IMR-90 (cell line): Measurements from ENCODE around the gene UFC1. TPM values are rescaled to one million over a fixed set of nuclear protein-coding genes. Genes with fewer than 3 reads are reported as not detected.

Experiments
- ATAC-seq: fragments of 200-7000 bp; cut with Tn5 transposase; 2 replicates; pipeline ENCODE4 v1.9.1; 2020; ENCODE audit warnings: low read depth, mild to moderate bottlenecking, moderate library complexity
- BruUV-seq: library from RNA; stranded (reverse); fragments of 400-500 nt; replicated peaks from 2 replicates; lab custom pipeline; 2021; lab: Mats Ljungman, UMichigan
- CTCF ChIA-PET: fragments of 300-600 bp; formaldehyde crosslinking; extraction: SDS; loops from one replicate; lab custom pipeline; 2021; ENCODE audit warnings: antibody characterized with exemption; lab: Yijun Ruan, JAX
- POLR2A ChIA-PET: fragments of 300-600 bp; sonication (Branson Sonifier 250); formaldehyde crosslinking; loops from one replicate; lab custom pipeline; 2022; ENCODE audit warnings: antibody characterized with exemption; ENCODE audit not compliant: unreplicated experiment; lab: Charles Lee
- DNase-seq: peaks from one replicate; pipeline ENCODE4 v3.0.0; 2013
- H2AFZ ChIP-seq: replicated peaks from 2 replicates; pipeline ENCODE3; 2013; ENCODE audit warnings: low read length, mild to moderate bottlenecking; ENCODE audit not compliant: poor library complexity
- H2AK5ac ChIP-seq: 2 replicates; pipeline ENCODE4 v1.6.1; 2013; ENCODE audit warnings: low read depth, low read length, inconsistent platforms
- H2AK9ac ChIP-seq: replicated peaks from 2 replicates; pipeline ENCODE3; 2013; ENCODE audit warnings: mild to moderate bottlenecking, low read depth, low read length, moderate library complexity; ENCODE audit not compliant: poor library complexity
- H2BK120ac ChIP-seq: 2 replicates; pipeline ENCODE4 v1.6.1; 2013; ENCODE audit warnings: low read depth, low read length, inconsistent platforms
- H2BK15ac ChIP-seq: 3 replicates; pipeline ENCODE4 v1.6.1; 2013; ENCODE audit warnings: low read depth, low read length, inconsistent platforms
- H2BK20ac ChIP-seq: 2 replicates; pipeline ENCODE4 v1.6.1; 2013; ENCODE audit warnings: low read depth, mild to moderate bottlenecking, inconsistent platforms, low read length, moderate library complexity
- H2BK5ac ChIP-seq: 2 replicates; pipeline ENCODE4 v1.6.1; 2013; ENCODE audit warnings: mild to moderate bottlenecking, low read depth, low read length, inconsistent platforms; ENCODE audit not compliant: poor library complexity, severe bottlenecking
- H3K14ac ChIP-seq: replicated peaks from 2 replicates; pipeline ENCODE4 v1.6.1; 2013; ENCODE audit warnings: low read depth, low read length, inconsistent platforms
- H3K18ac ChIP-seq: 2 replicates; pipeline ENCODE4 v1.6.1; 2013; ENCODE audit warnings: low read depth, low read length, control low read depth
- H3K23ac ChIP-seq: 2 replicates; pipeline ENCODE4 v1.6.1; 2013; ENCODE audit warnings: low read depth, low read length, inconsistent platforms
- H3K27ac ChIP-seq: 2 replicates; pipeline ENCODE4 v1.5.1; 2013; ENCODE audit warnings: mild to moderate bottlenecking, control low read depth, low read length; ENCODE audit not compliant: insufficient read depth
- H3K27me3 ChIP-seq: 2 replicates; pipeline ENCODE4 v1.6.1; 2013; ENCODE audit warnings: low read length; ENCODE audit not compliant: control insufficient read depth, insufficient read depth
- H3K36me3 ChIP-seq: 2 replicates; pipeline ENCODE4 v1.6.1; 2013; ENCODE audit warnings: low read length, mixed read lengths; ENCODE audit not compliant: control insufficient read depth, insufficient read depth
- H3K4ac ChIP-seq: 2 replicates; pipeline ENCODE4 v1.6.1; 2013; ENCODE audit warnings: low read depth, low read length, inconsistent platforms
- H3K4me1 ChIP-seq: 2 replicates; pipeline ENCODE4 v1.6.1; 2013; ENCODE audit warnings: low read length, mixed read lengths; ENCODE audit not compliant: control insufficient read depth, insufficient read depth
- H3K4me2 ChIP-seq: 2 replicates; pipeline ENCODE4 v1.6.1; 2013; ENCODE audit warnings: low read depth, mild to moderate bottlenecking, control low read depth, low read length, moderate library complexity
- H3K4me3 ChIP-seq: 2 replicates; pipeline ENCODE4 v1.5.1; 2013; ENCODE audit warnings: low read depth, mild to moderate bottlenecking, control low read depth, low read length, moderate library complexity; ENCODE audit not compliant: insufficient read depth
- H3K56ac ChIP-seq: 2 replicates; pipeline ENCODE4 v1.6.1; 2013; ENCODE audit warnings: low read length, inconsistent platforms; ENCODE audit not compliant: insufficient read depth; ENCODE audit errors: extremely low read depth
- H3K79me1 ChIP-seq, 2 experiments: 2 replicates each; pipeline ENCODE4 v1.6.1; 2013; ENCODE audit warnings: low read length in 2 of 2, inconsistent platforms in 1 of 2, low read depth in 1 of 2
- H3K9ac ChIP-seq: 2 replicates; pipeline ENCODE4 v1.6.1; 2013; ENCODE audit warnings: low read depth, low read length, control low read depth
- H3K9me1 ChIP-seq: 2 replicates; pipeline ENCODE4 v1.6.1; 2013; ENCODE audit warnings: low read length, inconsistent platforms; ENCODE audit not compliant: insufficient read depth
- H3K9me3 ChIP-seq: 2 replicates; pipeline ENCODE4 v1.6.1; 2013; ENCODE audit warnings: low read length; ENCODE audit not compliant: control insufficient read depth, insufficient read depth
- H4K20me1 ChIP-seq: 2 replicates; pipeline ENCODE4 v1.6.1; 2013; ENCODE audit warnings: low read length, inconsistent platforms; ENCODE audit not compliant: insufficient read depth
- H4K5ac ChIP-seq: 2 replicates; pipeline ENCODE4 v1.6.1; 2013; ENCODE audit warnings: mild to moderate bottlenecking, low read depth, low read length, control low read depth
- H4K8ac ChIP-seq, 2 experiments: 2 replicates each; pipeline ENCODE4 v1.6.1; 2013; ENCODE audit warnings: low read depth in 2 of 2, low read length in 2 of 2, control low read depth in 1 of 2, inconsistent platforms in 1 of 2
- H4K91ac ChIP-seq: 2 replicates; pipeline ENCODE4 v1.6.1; 2013; ENCODE audit warnings: low read depth, low read length, inconsistent platforms; ENCODE audit not compliant: insufficient read depth
- BHLHE40 ChIP-seq: fragments of 150-350 bp; IDR thresholded peaks from 2 replicates; pipeline ENCODE4 v1.6.1; 2016; ENCODE audit warnings: mild to moderate bottlenecking, low read depth, low read length
- CEBPB ChIP-seq: IDR thresholded peaks from 2 replicates; pipeline ENCODE4 v1.6.1; 2012; ENCODE audit warnings: low read depth, low read length, improper control_type of control experiment
- CHD1 ChIP-seq: IDR thresholded peaks from 2 replicates; pipeline ENCODE4 v1.6.1; 2012; ENCODE audit warnings: low read depth, low read length, improper control_type of control experiment
- FOS ChIP-seq: fragments of 150-350 bp; IDR thresholded peaks from 2 replicates; pipeline ENCODE4 v1.6.1; 2016; ENCODE audit warnings: low read depth, low read length
- MAFK ChIP-seq: IDR thresholded peaks from 2 replicates; pipeline ENCODE4 v1.6.1; 2012; ENCODE audit warnings: low read depth, low read length, improper control_type of control experiment
- MAZ ChIP-seq: IDR thresholded peaks from 2 replicates; pipeline ENCODE4 v1.6.1; 2012; ENCODE audit warnings: low read depth, mild to moderate bottlenecking, low read length, improper control_type of control experiment, moderate library complexity, borderline replicate concordance
- MXI1 ChIP-seq: IDR thresholded peaks from 2 replicates; pipeline ENCODE4 v1.6.1; 2012; ENCODE audit warnings: low read depth, mild to moderate bottlenecking, low read length, moderate library complexity, borderline replicate concordance
- NFE2L2 ChIP-seq: fragments of 150-350 bp; IDR thresholded peaks from 2 replicates; pipeline ENCODE4 v1.6.1; 2016; ENCODE audit warnings: low read depth, mild to moderate bottlenecking, low read length
- POLR2A ChIP-seq: IDR thresholded peaks from 2 replicates; pipeline ENCODE4 v1.6.1; 2012; ENCODE audit warnings: mild to moderate bottlenecking, low read depth, low read length
- RAD21 ChIP-seq: IDR thresholded peaks from 2 replicates; pipeline ENCODE4 v1.6.1; 2012; ENCODE audit warnings: low read length, improper control_type of control experiment
- RCOR1 ChIP-seq: IDR thresholded peaks from 2 replicates; pipeline ENCODE4 v1.6.1; 2012; ENCODE audit warnings: mild to moderate bottlenecking, low read length, improper control_type of control experiment; ENCODE audit not compliant: insufficient replicate concordance
- RFX5 ChIP-seq: IDR thresholded peaks from 2 replicates; pipeline ENCODE4 v1.8.0; 2012; ENCODE audit warnings: low read depth, mild to moderate bottlenecking, low read length, moderate library complexity
- SMC3 ChIP-seq: fragments of 150-350 bp; IDR thresholded peaks from 2 replicates; pipeline ENCODE4 v1.6.1; 2016; ENCODE audit warnings: low read depth, mild to moderate bottlenecking, antibody characterized with exemption, low read length, moderate library complexity
- WGBS, 2 experiments: methylation state at CpG; one replicate each; pipeline versions ENCODE4 v1.1.5 to v1.1.7; 2013; ENCODE audit warnings: missing lambda C conversion rate in 2 of 2; ENCODE audit not compliant: insufficient read length in 1 of 2; ENCODE audit errors: extremely low coverage in 2 of 2; 5-methylcytosine and 5-hydroxymethylcytosine counted together
- dilution Hi-C: fragments of 300-500 bp; cut with HindIII; formaldehyde crosslinking; loops from one replicate; pipeline ENCODE4 v1.14.3; 2018; ENCODE audit warnings: low sequenced_read_pairs; ENCODE audit not compliant: unreplicated experiment
- in situ Hi-C: fragments of 300-500 bp; cut with MboI; formaldehyde crosslinking; loops from 3 replicates; pipeline ENCODE4 v1.14.3; 2019; ENCODE audit warnings: low sequenced_read_pairs, inconsistent platforms, mixed read lengths
- intact Hi-C: fragments of 100-400 bp; cut with micrococcal nuclease; formaldehyde crosslinking; loops from 2 replicates; pipeline ENCODE4 v1.10.0; 2022
- polyA plus RNA-seq, 3 experiments: library from polyadenylated mRNA; depleted of rRNA; stranded (reverse); fragments of >200 nt; gene quantifications; 2 replicates each; pipeline ENCODE4 v1.2.3, GENCODE V29; 2012; ENCODE audit warnings: low replicate concordance in 1 of 3
- total RNA-seq: library from RNA; depleted of rRNA; stranded (reverse); fragments of >200 nt; gene quantifications from 2 replicates; pipeline ENCODE4 v1.2.3, GENCODE V29; 2012
- TF ChIP-seq, protein P1 (sequence below): fragments of 150-350 bp; IDR thresholded peaks from 2 replicates; pipeline ENCODE4 v1.6.1; 2016; ENCODE audit warnings: low read depth, mild to moderate bottlenecking, low read length, moderate library complexity, borderline replicate concordance
- TF ChIP-seq, protein P2 (sequence below): fragments of 150-350 bp; IDR thresholded peaks from 2 replicates; pipeline ENCODE4 v1.6.1; 2017; ENCODE audit warnings: mild to moderate bottlenecking, antibody characterized with exemption, low read length, low read depth

Gene UFC1
- total and polyA plus RNA-seq, 2 of the 4 experiments (the other 2 are of a cell fraction), result 134 to 140 TPM

DNA sequence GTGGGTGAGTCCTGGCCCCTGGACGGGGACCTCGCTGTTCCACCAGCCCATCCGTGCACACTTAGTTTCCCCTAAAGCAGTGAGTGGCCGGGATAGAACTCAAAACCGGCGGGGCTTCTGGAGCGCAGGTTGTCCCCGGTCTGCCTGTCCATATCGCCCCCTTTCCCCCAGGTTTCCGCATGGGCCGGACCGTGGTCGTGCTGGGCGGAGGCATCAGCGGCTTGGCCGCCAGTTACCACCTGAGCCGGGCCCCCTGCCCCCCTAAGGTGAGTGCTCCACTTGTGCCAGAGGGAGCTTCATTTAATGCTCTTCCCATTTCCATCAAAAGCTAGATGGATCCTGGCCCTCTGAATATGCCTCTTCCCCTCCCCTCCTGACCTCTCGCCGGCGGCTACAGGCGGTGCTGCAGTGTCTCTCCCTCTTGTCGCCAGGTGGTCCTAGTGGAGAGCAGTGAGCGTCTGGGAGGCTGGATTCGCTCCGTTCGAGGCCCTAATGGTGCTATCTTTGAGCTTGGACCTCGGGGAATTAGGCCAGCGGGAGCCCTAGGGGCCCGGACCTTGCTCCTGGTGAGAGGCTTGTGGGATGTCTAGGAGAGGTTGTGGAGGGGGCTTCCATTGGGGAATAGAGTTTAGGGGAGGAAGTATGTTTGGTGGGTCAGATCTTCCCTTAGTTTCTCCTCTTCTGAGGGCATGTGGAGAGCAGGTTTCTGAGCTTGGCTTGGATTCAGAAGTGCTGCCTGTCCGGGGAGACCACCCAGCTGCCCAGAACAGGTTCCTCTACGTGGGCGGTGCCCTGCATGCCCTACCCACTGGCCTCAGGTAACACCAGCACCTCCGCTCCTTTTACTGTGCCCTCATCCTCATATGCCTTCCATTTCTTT lies 13.1 kb downstream of the UFC1 start:
- H3K27ac ChIP-seq, result peak overlapping the region; percentile 47
- intact Hi-C loops, result no loop called here
- CTCF ChIA-PET, result interaction anchor here (0.7 to 2.2 kb wide), 3 partner anchors 10 to 50 kb away, joined by 3 to 5 read pairs (median 4); partner anchors contain the start of gene B4GALT3
- TF ChIP-seq CHD1, result no peak
- no peak for TF ChIP-seq RFX5
- TF ChIP-seq, protein P1, sequence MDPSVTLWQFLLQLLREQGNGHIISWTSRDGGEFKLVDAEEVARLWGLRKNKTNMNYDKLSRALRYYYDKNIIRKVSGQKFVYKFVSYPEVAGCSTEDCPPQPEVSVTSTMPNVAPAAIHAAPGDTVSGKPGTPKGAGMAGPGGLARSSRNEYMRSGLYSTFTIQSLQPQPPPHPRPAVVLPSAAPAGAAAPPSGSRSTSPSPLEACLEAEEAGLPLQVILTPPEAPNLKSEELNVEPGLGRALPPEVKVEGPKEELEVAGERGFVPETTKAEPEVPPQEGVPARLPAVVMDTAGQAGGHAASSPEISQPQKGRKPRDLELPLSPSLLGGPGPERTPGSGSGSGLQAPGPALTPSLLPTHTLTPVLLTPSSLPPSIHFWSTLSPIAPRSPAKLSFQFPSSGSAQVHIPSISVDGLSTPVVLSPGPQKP, result no peak
- TF ChIP-seq MXI1, result no peak
- no peak for TF ChIP-seq MAFK
- no peak for TF ChIP-seq POLR2A
- TF ChIP-seq NFE2L2, result no peak
- no peak for TF ChIP-seq FOS
- TF ChIP-seq SMC3, result no peak
- TF ChIP-seq BHLHE40, result no peak
- no peak for TF ChIP-seq CEBPB
- no peak for TF ChIP-seq RAD21
- TF ChIP-seq, protein P2, sequence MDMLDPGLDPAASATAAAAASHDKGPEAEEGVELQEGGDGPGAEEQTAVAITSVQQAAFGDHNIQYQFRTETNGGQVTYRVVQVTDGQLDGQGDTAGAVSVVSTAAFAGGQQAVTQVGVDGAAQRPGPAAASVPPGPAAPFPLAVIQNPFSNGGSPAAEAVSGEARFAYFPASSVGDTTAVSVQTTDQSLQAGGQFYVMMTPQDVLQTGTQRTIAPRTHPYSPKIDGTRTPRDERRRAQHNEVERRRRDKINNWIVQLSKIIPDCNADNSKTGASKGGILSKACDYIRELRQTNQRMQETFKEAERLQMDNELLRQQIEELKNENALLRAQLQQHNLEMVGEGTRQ, result no peak
- TF ChIP-seq RCOR1, result no peak
- no peak for TF ChIP-seq MAZ

More for the DNA sequence above, 13.1 kb downstream of the UFC1 start:
- Histone ChIP-seq H2BK5ac (peak overlapping the region; percentile 36), H3K9me3 (no peaks in the 10 kb centered on the region), H4K20me1 (no peaks in the 10 kb centered on the region), H3K4me3 (peak overlapping the region; percentile 72), H3K4ac (peak overlapping the region; percentile 47), H2AFZ (peak overlapping the region; percentile 95), H3K9me1 (peaks cover 3% of the 10 kb centered on the region; the same call in 1 of the 2 replicates), H4K91ac (no peak overlapping the region), H3K36me3 (peaks cover 40% of the 10 kb centered on the region), H2AK9ac (peak overlapping the region; percentile 86), H3K56ac (peak overlapping the region; percentile 63), H3K14ac (peak overlapping the region; percentile 68), H3K4me2 (peak overlapping the region; percentile 82), H2BK20ac (no peak overlapping the region), H3K23ac (no peak overlapping the region), H4K8ac (peak overlapping the region; percentile 24 to 88; a peak in 3 of 4 replicates), H3K4me1 (peaks cover 2% of the 10 kb centered on the region; the same call in 1 of the 2 replicates), H3K79me1 (peaks cover 6 to 16% of the 10 kb centered on the region in 2 experiments; a peak in 3 of 4 replicates), H3K18ac (no peak overlapping the region), H3K9ac (peak overlapping the region; percentile 72), H2AK5ac (peak overlapping the region; percentile 51; the same call in 1 of the 2 replicates), H4K5ac (peak overlapping the region; percentile 3), H2BK120ac (no peak overlapping the region), H2BK15ac (no peak overlapping the region), H3K27me3 (no peaks in the 10 kb centered on the region)
- dilution Hi-C loops (no loop called here), in situ Hi-C loops (no loop called here)
- DNase-seq, result no peak
- WGBS, 2 experiments, result 19% methylated on average over 12 of the region's 33 CpGs; no CpG with 5 or more reads in 1 of the 2 experiments
- POLR2A ChIA-PET, result no interaction called here
- BruUV-seq, result no TSS peak
- ATAC-seq, result no peak; the same call in 1 of the 2 replicates
